Measurements from ENCODE around the gene ELK3. TPM values are rescaled to one million over a fixed set of nuclear protein-coding genes. Genes with fewer than 3 reads are reported as not detected.

Gene ELK3
- total RNA-seq, 1 experiment from 2014 or later, result 9.4 TPM

GRCh38 chr12:96250119-96250685 is 56.0 kb downstream of the ELK3 start:
- no peak overlapping the region for H3K4me3 Mint-ChIP-seq
- no peak overlapping the region for H4K91ac ChIP-seq (ENCODE audit: insufficient read length, low read depth, low read length)
- H2BK15ac ChIP-seq (ENCODE audit: low read depth, low read length), result no peak overlapping the region
- no peak for DNase-seq
- H3K23ac ChIP-seq (ENCODE audit: insufficient read length, low read depth, low read length), result no peak overlapping the region
- no peak overlapping the region for H4K5ac ChIP-seq (ENCODE audit: insufficient read length, low read depth, low read length)
- no peak overlapping the region for H3T11ph ChIP-seq (ENCODE audit: low read length)
- no peak overlapping the region for H4K8ac ChIP-seq (replicated peaks; ENCODE audit: insufficient read length, low read depth, low read length)
- TF ChIP-seq CTCF (conservative IDR thresholded peaks at IDR 0.05), result no peak
- H2BK20ac ChIP-seq (ENCODE audit: low read depth, low read length, poor library complexity, severe bottlenecking), result no peak overlapping the region
- H2AK5ac ChIP-seq (ENCODE audit: insufficient read length, low read length), result no peak overlapping the region
- H3K9me3 ChIP-seq (ENCODE audit: control insufficient read depth, low read depth, low read length), result no peaks in the 10 kb centered on the region
- no peak overlapping the region for H3K4ac ChIP-seq (ENCODE audit: low read depth, low read length)
- H2AFZ ChIP-seq (ENCODE audit: low read length), result no peak overlapping the region
- no peaks in the 10 kb centered on the region for H3K4me1 ChIP-seq (ENCODE audit: insufficient read depth, low read length)
- H3K9ac ChIP-seq (ENCODE audit: extremely low read depth, insufficient read length, low read length), result no peak overlapping the region
- H3K18ac ChIP-seq (ENCODE audit: insufficient read length, low read depth, low read length), result no peak overlapping the region
- H3K4me1 Mint-ChIP-seq, result peaks cover 13 to 20% of the 10 kb centered on the region in 2 experiments
- H3K9me3 Mint-ChIP-seq, result no peaks in the 10 kb centered on the region
- no peaks in the 10 kb centered on the region for H3K79me2 ChIP-seq (ENCODE audit: insufficient read depth, low read length)
- no peak overlapping the region for H2BK120ac ChIP-seq (ENCODE audit: low read depth, low read length, poor library complexity, severe bottlenecking)
- H2BK5ac ChIP-seq (ENCODE audit: insufficient read length, low read length), result no peak overlapping the region
- H2BK12ac ChIP-seq (ENCODE audit: insufficient read length, low read depth, low read length), result no peak overlapping the region
- H3K27me3 Mint-ChIP-seq (ENCODE audit: low read depth), result peaks cover under 1% of the 10 kb centered on the region
- H4K20me1 ChIP-seq (ENCODE audit: control insufficient read depth, insufficient read depth, insufficient read length), result no peaks in the 10 kb centered on the region
- H3K36me3 Mint-ChIP-seq (ENCODE audit: insufficient read depth in 1 of 3, low read depth in 3 of 3), result peaks cover 12 to 34% (median 22%) of the 10 kb centered on the region in 3 experiments; a peak in 6 of 7 replicates
- H3K23me2 ChIP-seq (ENCODE audit: insufficient read length, low read depth, low read length, poor library complexity, severe bottlenecking), result no peaks in the 10 kb centered on the region
- H3K79me1 ChIP-seq (ENCODE audit: insufficient read depth, low read depth, low read length, poor library complexity, severe bottlenecking), result no peaks in the 10 kb centered on the region
- H3K27me3 ChIP-seq (ENCODE audit: insufficient read depth, low read length), result no peaks in the 10 kb centered on the region
- H3K27ac ChIP-seq (ENCODE audit: insufficient read length, low read depth, low read length), result no peak overlapping the region
- WGBS (ENCODE audit: extremely low coverage, insufficient read length, low lambda C conversion rate), result no CpG with 5 or more reads among the region's 7 CpGs
- H3K56ac ChIP-seq (ENCODE audit: insufficient read length, low read depth, low read length), result no peak overlapping the region
- no peak overlapping the region; a peak in 2 of 7 replicates for H3K27ac Mint-ChIP-seq
- no peak overlapping the region for H3K14ac ChIP-seq (ENCODE audit: insufficient read depth, low read length)
- no peak overlapping the region for H3K4me2 ChIP-seq (ENCODE audit: insufficient read depth, insufficient read length, low read length)

Data from H9 (cell line).